ENCODE data around the gene PIN4.
"Not testable (repeated sequence)": the region's sequence is repeated elsewhere in the genome, so short reads cannot be mapped to it uniquely, and the experiment has no call there.

PIN4 gene

GRCh38 chrX:72181178-72182125 is at the start of gene PIN4:
Gene PIN4, plus strand, starts transcription at chrX:72181757. Its CDS starts 29 bp downstream, at chrX:72181786.
- peak; percentile 89 for DNase-seq (ENCODE audit: low read depth, low spot score)

- DNase-seq (ENCODE audit: low read depth, low spot score): no peak
Observed at GRCh38 chrX:72132456-72132855, 49.1 kb upstream of the PIN4 start.

- DNase-seq (ENCODE audit: low read depth, low spot score): no peak
Observed at GRCh38 chrX:72133851-72134546, 47.6 kb upstream of the PIN4 start.

GRCh38 chrX:72137846-72138495 is 43.6 kb upstream of the PIN4 start:
- DNase-seq (ENCODE audit: low read depth, low spot score): no peak

GRCh38 chrX:72139538-72139937 is 42.0 kb upstream of the PIN4 start:
- DNase-seq (ENCODE audit: low read depth, low spot score): no peak

- no peak for DNase-seq (ENCODE audit: low read depth, low spot score)
Observed at GRCh38 chrX:72141372-72142004, 40.1 kb upstream of the PIN4 start.

GRCh38 chrX:72142094-72142793 is 39.3 kb upstream of the PIN4 start:
- DNase-seq (ENCODE audit: low read depth, low spot score): no peak

GRCh38 chrX:72142794-72143608 is 38.6 kb upstream of the PIN4 start:
- DNase-seq (ENCODE audit: low read depth, low spot score): no peak

- DNase-seq (ENCODE audit: low read depth, low spot score): no peak
Observed at GRCh38 chrX:72143609-72143907, 38.0 kb upstream of the PIN4 start.

GRCh38 chrX:72145181-72145580 is 36.4 kb upstream of the PIN4 start:
- no peak for DNase-seq (ENCODE audit: low read depth, low spot score)

GRCh38 chrX:72146527-72146926 is 35.0 kb upstream of the PIN4 start:
- no peak for DNase-seq (ENCODE audit: low read depth, low spot score)

GRCh38 chrX:72158773-72159172 is 22.8 kb upstream of the PIN4 start:
- no peak for DNase-seq (ENCODE audit: low read depth, low spot score)

- DNase-seq (ENCODE audit: low read depth, low spot score): no peak
Observed at GRCh38 chrX:72159769-72160168, 21.8 kb upstream of the PIN4 start.

- no peak for DNase-seq (ENCODE audit: low read depth, low spot score)
Observed at GRCh38 chrX:72165551-72165950, 16.0 kb upstream of the PIN4 start.

GRCh38 chrX:72169008-72169728 is 12.4 kb upstream of the PIN4 start:
- no peak for DNase-seq (ENCODE audit: low read depth, low spot score)

- not testable (repeated sequence) for DNase-seq (ENCODE audit: low read depth, low spot score)
Observed at GRCh38 chrX:72176289-72176688, 5.3 kb upstream of the PIN4 start.

GRCh38 chrX:72176981-72177380 is 4.6 kb upstream of the PIN4 start:
- DNase-seq (ENCODE audit: low read depth, low spot score): no peak

GRCh38 chrX:72180539-72180938 is 1.0 kb upstream of the PIN4 start:
- no peak for DNase-seq (ENCODE audit: low read depth, low spot score)

GRCh38 chrX:72182924-72183323 is 1.4 kb downstream of the PIN4 start:
- DNase-seq (ENCODE audit: low read depth, low spot score): no peak
